CD4-positive, alpha-beta T cell (primary cell): ENCODE results near the gene PTGES2. TPM values are rescaled to one million over a fixed set of nuclear protein-coding genes. Genes with fewer than 3 reads are reported as not detected.

Experiments
- ATAC-seq: fragments of 200-7000 bp; cut with Tn5 transposase; one replicate; pipeline ENCODE4 v1.10.0; 2022; ENCODE audit warnings: mild to moderate bottlenecking; ENCODE audit not compliant: poor library complexity
- CTCF ChIA-PET: fragments of 350-600 bp; sonication (Branson Sonifier 250); formaldehyde crosslinking; loops from one replicate; lab custom pipeline; 2021; ENCODE audit warnings: antibody characterized with exemption, inconsistent platforms; lab: Charles Lee
- POLR2A ChIA-PET: fragments of 350-600 bp; sonication (Branson Sonifier 250); formaldehyde crosslinking; loops from one replicate; lab custom pipeline; 2021; ENCODE audit warnings: antibody characterized with exemption, inconsistent platforms; lab: Charles Lee
- DNase-seq, 14 experiments: peaks; one replicate each; pipeline ENCODE4 v3.0.0-alpha.2; 2013 to 2020; ENCODE audit warnings: mixed read lengths in 2 of 14
- H3K27ac ChIP-seq, 2 donors: one replicate each; pipeline versions ENCODE4 v1.5.1 to v1.7.0; 2013; ENCODE audit warnings: low read length in 2 of 2, low read depth in 1 of 2, mild to moderate bottlenecking in 1 of 2
- H3K27me3 ChIP-seq, 2 experiments: 1 replicate in 1 of 2; 2 replicates in 1 of 2; pipeline versions ENCODE4 v1.6.1 to v1.7.0; 2013; ENCODE audit warnings: low read length in 2 of 2, control low read depth in 1 of 2, mild to moderate bottlenecking in 1 of 2, moderate library complexity in 1 of 2; ENCODE audit not compliant: insufficient read depth in 2 of 2, control insufficient read depth in 1 of 2
- H3K36me3 ChIP-seq: one replicate; pipeline ENCODE4 v1.6.1; 2013; ENCODE audit warnings: low read length, control low read depth; ENCODE audit not compliant: insufficient read depth
- H3K4me1 ChIP-seq: one replicate; pipeline ENCODE4 v1.6.1; 2013; ENCODE audit warnings: low read length, control low read depth; ENCODE audit not compliant: insufficient read depth
- H3K4me3 ChIP-seq: one replicate; pipeline ENCODE4 v1.5.1; 2013; ENCODE audit warnings: mild to moderate bottlenecking, low read length, moderate library complexity
- H3K9me3 ChIP-seq, 2 experiments: 1 replicate in 1 of 2; 2 replicates in 1 of 2; pipeline versions ENCODE4 v1.6.1 to v1.7.0; 2013; ENCODE audit warnings: low read length in 2 of 2, mild to moderate bottlenecking in 2 of 2, control low read depth in 1 of 2, moderate library complexity in 1 of 2; ENCODE audit not compliant: control insufficient read depth in 1 of 2, insufficient read depth in 1 of 2
- H3K27ac Mint-ChIP-seq: one replicate; pipeline ENCODE4 v1.8.0; 2020; ENCODE audit warnings: mixed read lengths
- H3K27me3 Mint-ChIP-seq: one replicate; pipeline ENCODE4 v1.8.0; 2021; ENCODE audit warnings: mixed read lengths
- H3K36me3 Mint-ChIP-seq: one replicate; pipeline ENCODE4 v1.8.0; 2021; ENCODE audit warnings: low read depth, mixed read lengths
- H3K4me1 Mint-ChIP-seq: one replicate; pipeline ENCODE4 v1.8.0; 2021; ENCODE audit warnings: low read depth, mixed read lengths
- H3K4me3 Mint-ChIP-seq: one replicate; pipeline ENCODE4 v1.8.0; 2020; ENCODE audit warnings: mild to moderate bottlenecking, mixed read lengths
- H3K9me3 Mint-ChIP-seq: one replicate; pipeline ENCODE4 v1.8.0; 2020; ENCODE audit warnings: mixed read lengths
- CTCF ChIP-seq: fragments of 200-600 bp; IDR thresholded peaks from one replicate; pipeline ENCODE4 v1.8.0; 2022; ENCODE audit warnings: antibody characterized with exemption, mild to moderate bottlenecking
- intact Hi-C, 2 experiments: fragments of 100-400 bp; cut with DNase I in 1 of 2; cut with micrococcal nuclease in 1 of 2; formaldehyde crosslinking; loops; one replicate each; pipeline versions ENCODE4 v1.15.1 to v1.9.0; 2023 to 2025; cut with DNase I, micrococcal nuclease
- total RNA-seq, 174 experiments: library from RNA in 2 of 174; stranded (reverse) in 2 of 174; gene quantifications; one replicate each; pipeline ENCODE4 v1.2.3 and lab custom pipeline; 2021 to 2026

Gene PTGES2
- total RNA-seq, 2 experiments from 2014 or later, result 43.7 to 43.8 TPM

DNA sequence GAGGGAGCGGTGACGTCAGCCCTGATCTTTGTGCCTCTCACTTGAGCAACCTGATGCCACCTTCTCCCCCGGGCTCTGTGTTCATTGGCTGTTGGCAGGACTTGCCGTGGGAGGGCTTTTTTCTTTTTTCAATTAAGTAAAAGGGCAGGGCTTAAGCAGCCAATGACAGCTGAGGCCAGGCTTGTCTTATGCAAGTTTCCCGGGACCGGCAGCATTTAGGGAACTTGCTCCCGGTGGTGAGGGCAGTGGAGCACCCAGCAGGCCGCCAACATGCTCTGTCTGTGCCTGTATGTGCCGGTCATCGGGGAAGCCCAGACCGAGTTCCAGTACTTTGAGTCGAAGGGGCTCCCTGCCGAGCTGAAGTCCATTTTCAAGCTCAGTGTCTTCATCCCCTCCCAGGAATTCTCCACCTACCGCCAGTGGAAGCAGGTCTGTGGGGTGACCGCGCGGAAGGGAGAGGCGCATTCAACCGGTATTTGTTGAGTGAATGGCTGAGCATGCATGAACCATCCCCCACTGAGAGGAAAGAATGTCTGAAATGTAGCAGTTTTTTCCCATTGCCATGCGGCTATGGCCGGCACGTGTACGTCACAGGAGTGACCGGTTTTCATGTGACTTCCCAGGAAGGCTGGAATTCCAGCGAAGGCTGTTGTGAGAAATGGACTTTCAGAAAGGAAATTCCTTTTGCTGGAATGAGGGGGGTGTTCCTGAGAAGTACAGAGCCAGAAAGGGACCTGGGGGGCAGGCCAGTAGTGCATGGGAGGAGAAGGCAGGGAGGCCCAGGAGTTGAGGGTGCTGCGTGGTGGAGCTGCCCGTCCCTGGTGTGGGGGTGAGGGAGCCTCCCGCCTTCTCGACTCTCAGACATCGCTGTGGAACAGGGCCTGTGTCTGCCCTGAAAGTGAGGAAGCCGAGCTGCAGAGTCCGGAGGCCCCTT, 29.0 kb downstream of the PTGES2 start:
- H3K36me3 ChIP-seq, result peaks cover 55% of the 10 kb centered on the region
- DNase-seq (peak in 13 of 14 experiments; percentile 25 to 82 (median 55)), ATAC-seq (peak; percentile 71)
- ChIA-PET CTCF (interaction anchor here (0.8 to 1.4 kb wide), 2 partner anchors 8 to 19 kb away, joined by 3 read pairs; no protein-coding TSS in a partner anchor), POLR2A (interaction anchor here (1.1 to 1.7 kb wide), 3 partner anchors 8 to 31 kb away, joined by 4 to 7 read pairs (median 4); partner anchors contain the start of gene NAIF1)
- no peak for TF ChIP-seq CTCF
- Mint-ChIP-seq H3K27me3 (no peaks in the 10 kb centered on the region), H3K4me3 (peak overlapping the region; percentile 51), H3K4me1 (peaks cover 66% of the 10 kb centered on the region), H3K36me3 (peaks cover 58% of the 10 kb centered on the region), H3K9me3 (no peaks in the 10 kb centered on the region), H3K27ac (peak overlapping the region; percentile 78)
- H3K27ac ChIP-seq, result no peak overlapping the region
- H3K27me3 ChIP-seq, result no peaks in the 10 kb centered on the region
- H3K4me3 ChIP-seq, result no peak overlapping the region
- H3K4me1 ChIP-seq, result peaks cover 71% of the 10 kb centered on the region
- intact Hi-C loops, result no loop called here
- H3K9me3 ChIP-seq, result no peaks in the 10 kb centered on the region

GRCh38 chr9:128097543-128098296, 29.8 kb downstream of the PTGES2 start:
- Mint-ChIP-seq H3K36me3 (peaks cover 50% of the 10 kb centered on the region), H3K4me3 (peak overlapping the region; percentile 48)
- CTCF ChIA-PET, result interaction anchor here (0.6 to 0.8 kb wide), 2 partner anchors 9 to 20 kb away, joined by 3 to 4 read pairs; no protein-coding TSS in a partner anchor

More at GRCh38 chr9:128097543-128098296, 29.8 kb downstream of the PTGES2 start:
- POLR2A ChIA-PET, result interaction anchor here (1.1 to 1.7 kb wide), 2 partner anchors 26 to 31 kb away, joined by 4 to 7 read pairs; partner anchors contain the start of gene NAIF1
- Mint-ChIP-seq H3K27me3 (no peaks in the 10 kb centered on the region), H3K4me1 (peaks cover 67% of the 10 kb centered on the region), H3K9me3 (no peaks in the 10 kb centered on the region), H3K27ac (peak overlapping the region; percentile 78)
- Histone ChIP-seq H3K4me1 (peaks cover 71% of the 10 kb centered on the region), H3K27me3 (no peaks in the 10 kb centered on the region), H3K36me3 (peaks cover 47% of the 10 kb centered on the region), H3K9me3 (no peaks in the 10 kb centered on the region), H3K27ac (peak overlapping the region in 1 of 2 donors; percentile 10), H3K4me3 (no peak overlapping the region)
- DNase-seq, result no peak
- TF ChIP-seq CTCF, result no peak
- intact Hi-C loops, result no loop called here
- no peak for ATAC-seq
